Natural killer cell (primary cell): ENCODE results near the gene SLC22A23. TPM values are rescaled to one million over a fixed set of nuclear protein-coding genes. Genes with fewer than 3 reads are reported as not detected.
A peak's percentile ranks its signal among the peaks of the same experiment; 100 is the strongest.

ENCODE experiments used
- ATAC-seq, 3 donors: fragments of 150-1000 bp in 2 of 3; fragments of 200-7000 bp in 1 of 3; cut with Tn5 transposase; 1 replicate in 1 of 3; 2 replicates in 2 of 3; pipeline ENCODE4 v1.10.0; 2021; ENCODE audit warnings: mild to moderate bottlenecking in 2 of 3, moderate library complexity in 2 of 3
- DNase-seq, 2 donors: peaks; one replicate each; pipeline versions ENCODE4 v3.0.0 to v3.0.0-alpha.2; 2013 to 2021; ENCODE audit warnings: mixed read lengths in 1 of 2
- H3K27ac ChIP-seq: one replicate; pipeline ENCODE4 v1.5.1; 2013; ENCODE audit warnings: mild to moderate bottlenecking, low read length
- H3K27me3 ChIP-seq: one replicate; pipeline ENCODE4 v1.6.1; 2013; ENCODE audit warnings: low read length; ENCODE audit not compliant: control insufficient read depth, insufficient read depth
- H3K36me3 ChIP-seq: one replicate; pipeline ENCODE4 v1.6.1; 2013; ENCODE audit warnings: low read length; ENCODE audit not compliant: control insufficient read depth, insufficient read depth
- H3K4me1 ChIP-seq: one replicate; pipeline ENCODE4 v1.6.1; 2013; ENCODE audit warnings: low read length; ENCODE audit not compliant: control insufficient read depth, insufficient read depth
- H3K4me3 ChIP-seq: one replicate; pipeline ENCODE4 v1.5.1; 2013; ENCODE audit warnings: low read length
- H3K9me3 ChIP-seq: one replicate; pipeline ENCODE4 v1.6.1; 2013; ENCODE audit warnings: low read length; ENCODE audit not compliant: control insufficient read depth, insufficient read depth
- H3K27ac Mint-ChIP-seq, 2 donors: one replicate each; pipeline ENCODE4 v1.8.0; 2022; ENCODE audit warnings: mild to moderate bottlenecking in 2 of 2, mixed read lengths in 2 of 2, moderate library complexity in 1 of 2
- H3K27me3 Mint-ChIP-seq, 2 donors: one replicate each; pipeline ENCODE4 v1.8.0; 2022; ENCODE audit warnings: low read depth in 2 of 2, mixed read lengths in 2 of 2
- H3K36me3 Mint-ChIP-seq: one replicate; pipeline ENCODE4 v1.8.0; 2022; ENCODE audit warnings: mixed read lengths
- H3K4me1 Mint-ChIP-seq, 2 donors: one replicate each; pipeline ENCODE4 v1.8.0; 2022; ENCODE audit warnings: mixed read lengths in 2 of 2
- H3K4me3 Mint-ChIP-seq: one replicate; pipeline ENCODE4 v1.8.0; 2022; ENCODE audit warnings: mild to moderate bottlenecking, moderate library complexity, mixed read lengths
- H3K9me3 Mint-ChIP-seq, 2 donors: one replicate each; pipeline ENCODE4 v1.8.0; 2022; ENCODE audit warnings: mixed read lengths in 2 of 2
- CTCF ChIP-seq: fragments of 200-600 bp; IDR thresholded peaks from one replicate; pipeline ENCODE4 v1.8.0; 2022; ENCODE audit warnings: antibody characterized with exemption
- WGBS: methylation state at CpG from one replicate; pipeline ENCODE4 v1.1.7; 2013; ENCODE audit warnings: missing lambda C conversion rate; ENCODE audit not compliant: insufficient coverage; 5-methylcytosine and 5-hydroxymethylcytosine counted together
- intact Hi-C: fragments of 100-400 bp; cut with micrococcal nuclease; formaldehyde crosslinking; loops from one replicate; pipeline ENCODE4 v1.14.2; 2022
- total RNA-seq, 4 donors: library from RNA; stranded (reverse); fragments of 120-200 nt in 1 of 4; gene quantifications; one replicate each; pipeline versions ENCODE4 v1.2.3 to v1.2.4, GENCODE V29; 2013 to 2022

Gene SLC22A23
- total RNA-seq, 3 donors from 2014 or later (not counting 1 experiment from before 2014, with no cell fraction given): 0.24 to 0.79 (median 0.38) TPM

- no peak for DNase-seq
- TF ChIP-seq CTCF: no peak
- H3K4me1 ChIP-seq: no peaks in the 10 kb centered on the region
- Mint-ChIP-seq H3K27ac (no peak overlapping the region), H3K4me3 (no peak overlapping the region), H3K27me3 (peaks cover 22 to 29% of the 10 kb centered on the region in 2 donors), H3K36me3 (no peaks in the 10 kb centered on the region), H3K4me1 (no peaks in the 10 kb centered on the region), H3K9me3 (no peaks in the 10 kb centered on the region)
- H3K9me3 ChIP-seq: no peaks in the 10 kb centered on the region
- intact Hi-C loops: no loop called here
- no peak overlapping the region for H3K4me3 ChIP-seq
- H3K27me3 ChIP-seq: peaks cover 15% of the 10 kb centered on the region
- H3K36me3 ChIP-seq: no peaks in the 10 kb centered on the region
- ATAC-seq: no peak
- H3K27ac ChIP-seq: no peak overlapping the region
- WGBS: 95% methylated on average over 4 of the region's 5 CpGs
Measured at GRCh38 chr6:3449750-3450305, 7.0 kb downstream of the SLC22A23 start.

- H3K4me3 Mint-ChIP-seq: no peak overlapping the region
- no peak for TF ChIP-seq CTCF
- no peaks in the 10 kb centered on the region for H3K9me3 ChIP-seq
Measured at GRCh38 chr6:3449321-3449720, 7.5 kb downstream of the SLC22A23 start.

GRCh38 chr6:3447005-3447404, 9.8 kb downstream of the SLC22A23 start:
- no peak overlapping the region for H3K27ac ChIP-seq
- Mint-ChIP-seq H3K4me1 (no peaks in the 10 kb centered on the region), H3K9me3 (no peaks in the 10 kb centered on the region), H3K27me3 (peaks cover 21 to 29% of the 10 kb centered on the region in 2 donors), H3K4me3 (no peak overlapping the region), H3K27ac (no peak overlapping the region), H3K36me3 (no peaks in the 10 kb centered on the region)
- ATAC-seq: no peak
- no peak for TF ChIP-seq CTCF
- H3K27me3 ChIP-seq: no peaks in the 10 kb centered on the region
- H3K4me3 ChIP-seq: no peak overlapping the region
- WGBS: 91% methylated on average over 5 of the region's 6 CpGs
- no peak for DNase-seq
- no peaks in the 10 kb centered on the region for H3K36me3 ChIP-seq
- intact Hi-C loops: no loop called here
- H3K9me3 ChIP-seq: no peaks in the 10 kb centered on the region
- H3K4me1 ChIP-seq: no peaks in the 10 kb centered on the region

More at GRCh38 chr6:3449321-3449720, 7.5 kb downstream of the SLC22A23 start:
- Histone ChIP-seq H3K4me1 (no peaks in the 10 kb centered on the region), H3K27ac (no peak overlapping the region), H3K27me3 (peaks cover 10% of the 10 kb centered on the region), H3K36me3 (no peaks in the 10 kb centered on the region), H3K4me3 (no peak overlapping the region)
- H3K4me1 Mint-ChIP-seq: no peaks in the 10 kb centered on the region
- ATAC-seq: no peak
- H3K27ac Mint-ChIP-seq: no peak overlapping the region
- 49% methylated on average over 2 of the region's 2 CpGs for WGBS
- H3K9me3 Mint-ChIP-seq: no peaks in the 10 kb centered on the region
- H3K27me3 Mint-ChIP-seq: peaks cover 24 to 29% of the 10 kb centered on the region in 2 donors
- intact Hi-C loops: no loop called here
- DNase-seq: peak in 1 of 2 donors; percentile 17
- no peaks in the 10 kb centered on the region for H3K36me3 Mint-ChIP-seq

DNA sequence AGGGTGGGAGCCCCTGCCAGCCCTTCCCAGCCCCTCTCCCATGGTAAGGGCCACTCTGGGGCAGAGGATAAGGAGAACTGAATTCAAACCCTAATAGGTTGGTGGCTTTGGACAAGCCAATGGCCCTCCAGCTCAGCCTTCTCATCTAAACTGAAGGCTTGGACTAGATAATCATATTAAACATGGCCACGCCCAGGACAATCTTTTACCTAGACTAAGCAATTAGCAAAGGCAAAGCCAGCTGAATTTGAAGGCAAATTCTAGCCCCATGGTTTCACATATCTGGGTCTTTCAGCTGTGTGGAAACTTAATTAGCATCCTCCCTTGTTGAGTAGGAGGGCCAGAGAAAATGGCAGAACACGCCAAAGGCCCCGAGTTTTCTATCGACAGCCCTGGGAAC, 10.7 kb downstream of the SLC22A23 start:
- Mint-ChIP-seq H3K27ac (no peak overlapping the region), H3K9me3 (no peaks in the 10 kb centered on the region), H3K36me3 (no peaks in the 10 kb centered on the region), H3K27me3 (peaks cover 17 to 23% of the 10 kb centered on the region in 2 donors), H3K4me3 (no peak overlapping the region), H3K4me1 (no peaks in the 10 kb centered on the region)
- no peak overlapping the region for H3K27ac ChIP-seq
- H3K36me3 ChIP-seq: no peaks in the 10 kb centered on the region
- no peak for DNase-seq
- no peak overlapping the region for H3K4me3 ChIP-seq
- no peaks in the 10 kb centered on the region for H3K9me3 ChIP-seq
- intact Hi-C loops: no loop called here
- no peaks in the 10 kb centered on the region for H3K4me1 ChIP-seq
- H3K27me3 ChIP-seq: no peaks in the 10 kb centered on the region
- no peak for ATAC-seq
- WGBS: 91% methylated on average over 4 of the region's 4 CpGs
- no peak for TF ChIP-seq CTCF
